T-cell (primary cell): ENCODE measurements around the gene TNFAIP1. TPM values are rescaled to one million over a fixed set of nuclear protein-coding genes. Genes with fewer than 3 reads are reported as not detected.

Source experiments
- ATAC-seq, 4 experiments: fragments of 200-7000 bp in 3 of 4; fragments of 150-1000 bp in 1 of 4; cut with Tn5 transposase; replicated peaks in 1 of 4; 1 replicate in 3 of 4; 2 replicates in 1 of 4; pipeline ENCODE4 v1.10.0; 2021; ENCODE audit warnings: moderate library complexity in 3 of 4, mild to moderate bottlenecking in 2 of 4, moderate number of reproducible peaks in 1 of 4
- CTCF ChIA-PET, 2 donors: fragments of 300-600 bp; sonication (Branson Sonifier 250); formaldehyde crosslinking; loops; one replicate each; lab custom pipeline; 2022; ENCODE audit warnings: antibody characterized with exemption in 2 of 2; lab: Charles Lee
- POLR2A ChIA-PET, 2 donors: fragments of 300-600 bp; sonication (Branson Sonifier 250); formaldehyde crosslinking; loops; one replicate each; lab custom pipeline; 2022; ENCODE audit warnings: antibody characterized with exemption in 2 of 2; lab: Charles Lee
- DNase-seq, 35 experiments: peaks; one replicate each; pipeline versions ENCODE4 v3.0.0 to v3.0.0-alpha.2; 2013 to 2023
- H3K27ac ChIP-seq: one replicate; pipeline ENCODE4 v1.5.1; 2013; ENCODE audit warnings: low read length
- H3K27me3 ChIP-seq, 2 experiments: replicated peaks in 1 of 2; 1 replicate in 1 of 2; 2 replicates in 1 of 2; pipeline versions ENCODE4 v1.6.1 to v1.7.0; 2013; ENCODE audit warnings: low read length in 1 of 2, mixed read lengths in 1 of 2; ENCODE audit not compliant: control insufficient read depth in 2 of 2, insufficient read depth in 2 of 2; ENCODE audit errors: extremely low read depth in 1 of 2
- H3K36me3 ChIP-seq, 2 donors: 1 replicate in 1 of 2; 2 replicates in 1 of 2; pipeline versions ENCODE4 v1.6.1 to v1.7.0; 2013; ENCODE audit warnings: low read length in 1 of 2; ENCODE audit not compliant: control insufficient read depth in 2 of 2, insufficient read depth in 1 of 2; ENCODE audit errors: extremely low read depth in 1 of 2
- H3K4me1 ChIP-seq, 2 experiments: 1 replicate in 1 of 2; 2 replicates in 1 of 2; pipeline versions ENCODE4 v1.6.1 to v1.7.0; 2013; ENCODE audit warnings: low read length in 2 of 2, mixed read lengths in 1 of 2; ENCODE audit not compliant: insufficient read depth in 2 of 2, control insufficient read depth in 1 of 2; ENCODE audit errors: extremely low read depth in 1 of 2
- H3K4me3 ChIP-seq, 2 donors: 1 replicate in 1 of 2; 2 replicates in 1 of 2; pipeline versions ENCODE4 v1.5.1 to v1.7.0; 2013; ENCODE audit warnings: mild to moderate bottlenecking in 2 of 2, low read length in 1 of 2, moderate library complexity in 1 of 2; ENCODE audit not compliant: control insufficient read depth in 1 of 2; ENCODE audit errors: extremely low read depth in 1 of 2
- H3K9me3 ChIP-seq: 2 replicates; pipeline ENCODE4 v1.7.0; 2013
- H3K27ac Mint-ChIP-seq, 2 donors: one replicate each; pipeline ENCODE4 v1.8.0; 2020 to 2021; ENCODE audit warnings: mild to moderate bottlenecking in 2 of 2, mixed read lengths in 2 of 2
- H3K27me3 Mint-ChIP-seq, 2 donors: one replicate each; pipeline ENCODE4 v1.8.0; 2021 to 2022; ENCODE audit warnings: mixed read lengths in 2 of 2
- H3K36me3 Mint-ChIP-seq: one replicate; pipeline ENCODE4 v1.8.0; 2021; ENCODE audit warnings: mixed read lengths
- H3K4me1 Mint-ChIP-seq, 3 donors: one replicate each; pipeline ENCODE4 v1.8.0; 2020 to 2022; ENCODE audit warnings: mixed read lengths in 3 of 3, mild to moderate bottlenecking in 1 of 3
- H3K4me3 Mint-ChIP-seq, 3 donors: one replicate each; pipeline ENCODE4 v1.8.0; 2020 to 2022; ENCODE audit warnings: mild to moderate bottlenecking in 3 of 3, mixed read lengths in 3 of 3, moderate library complexity in 3 of 3
- H3K9me3 Mint-ChIP-seq, 3 donors: one replicate each; pipeline ENCODE4 v1.8.0; 2020 to 2022; ENCODE audit warnings: mixed read lengths in 3 of 3
- WGBS: methylation state at CpG from one replicate; pipeline ENCODE4 v1.1.5; 2013; ENCODE audit warnings: missing lambda C conversion rate; ENCODE audit not compliant: insufficient coverage; 5-methylcytosine and 5-hydroxymethylcytosine counted together
- total RNA-seq, 35 experiments: library from RNA in 6 of 35; stranded (reverse) in 6 of 35; fragments of 120-200 nt in 1 of 35; gene quantifications; one replicate each; pipeline versions ENCODE4 v1.2.1 to v1.2.4 and lab custom pipeline; 2013 to 2026

The TNFAIP1 gene
- total RNA-seq, 5 donors from 2014 or later (not counting 1 experiment from before 2014, with no cell fraction given), result 12.1 to 28.9 (median 23.3) TPM

- no peak overlapping the region for H3K27ac Mint-ChIP-seq
- H3K4me3 Mint-ChIP-seq, result no peak overlapping the region
- no peak overlapping the region for H3K4me3 ChIP-seq
- H3K27me3 Mint-ChIP-seq, result peaks cover 12 to 17% of the 10 kb centered on the region in 2 donors
- no peaks in the 10 kb centered on the region for H3K9me3 ChIP-seq
- DNase-seq, result no peak
- H3K4me1 Mint-ChIP-seq, result no peaks in the 10 kb centered on the region
- ATAC-seq, result no peak
- no peak overlapping the region for H3K27ac ChIP-seq
- H3K9me3 Mint-ChIP-seq, result no peaks in the 10 kb centered on the region
- no peaks in the 10 kb centered on the region for H3K36me3 Mint-ChIP-seq
- ChIA-PET POLR2A (no interaction called here), CTCF (no interaction called here)
- H3K36me3 ChIP-seq, result no peaks in the 10 kb centered on the region
- H3K4me1 ChIP-seq, result no peaks in the 10 kb centered on the region
- whole genome bisulfite sequencing, result 56% methylated on average over 2 of the region's 3 CpGs
- H3K27me3 ChIP-seq, result peaks cover 0 to 11% of the 10 kb centered on the region in 2 experiments
Observed at GRCh38 chr17:28295677-28296578, 39.6 kb upstream of the TNFAIP1 start.

GRCh38 chr17:28298449-28298848 lies 37.1 kb upstream of the TNFAIP1 start:
- H3K36me3 ChIP-seq, result no peaks in the 10 kb centered on the region
- ChIA-PET CTCF (no interaction called here), POLR2A (no interaction called here)
- no peaks in the 10 kb centered on the region for H3K9me3 ChIP-seq
- Mint-ChIP-seq H3K27me3 (peaks cover 7 to 9% of the 10 kb centered on the region in 2 donors), H3K27ac (no peak overlapping the region), H3K36me3 (no peaks in the 10 kb centered on the region), H3K9me3 (no peaks in the 10 kb centered on the region), H3K4me1 (no peaks in the 10 kb centered on the region), H3K4me3 (no peak overlapping the region)
- ATAC-seq, result no peak
- H3K27me3 ChIP-seq, result peaks cover 0 to 10% of the 10 kb centered on the region in 2 experiments
- 100% methylated on average over 1 of the region's 3 CpGs for WGBS
- no peak overlapping the region for H3K4me3 ChIP-seq
- H3K4me1 ChIP-seq, result no peaks in the 10 kb centered on the region
- H3K27ac ChIP-seq, result no peak overlapping the region
- no peak for DNase-seq

- ChIA-PET POLR2A (no interaction called here), CTCF (interaction anchor here in 1 of 2 donors (1.4 kb wide), 1 partner anchor 55 kb away, joined by 3 read pairs; no protein-coding TSS in a partner anchor)
- 53% methylated on average over 38 of the region's 38 CpGs for WGBS
- Histone ChIP-seq H3K9me3 (no peaks in the 10 kb centered on the region), H3K4me3 (no peak overlapping the region), H3K4me1 (no peaks in the 10 kb centered on the region), H3K27ac (no peak overlapping the region), H3K36me3 (no peaks in the 10 kb centered on the region), H3K27me3 (peaks cover 7 to 18% of the 10 kb centered on the region in 2 experiments)
- no peak overlapping the region for H3K27ac Mint-ChIP-seq
- H3K9me3 Mint-ChIP-seq, result no peaks in the 10 kb centered on the region
- no peaks in the 10 kb centered on the region for H3K4me1 Mint-ChIP-seq
- H3K36me3 Mint-ChIP-seq, result no peaks in the 10 kb centered on the region
- no peak overlapping the region for H3K4me3 Mint-ChIP-seq
- DNase-seq, result no peak
- H3K27me3 Mint-ChIP-seq, result peaks cover 12 to 35% of the 10 kb centered on the region in 2 donors
- no peak for ATAC-seq
Observed at GRCh38 chr17:28306954-28307401, 28.6 kb upstream of the TNFAIP1 start.

- Histone ChIP-seq H3K9me3 (no peaks in the 10 kb centered on the region), H3K36me3 (no peaks in the 10 kb centered on the region), H3K27ac (no peak overlapping the region), H3K4me3 (no peak overlapping the region), H3K4me1 (peaks cover 0 to 10% of the 10 kb centered on the region in 2 experiments), H3K27me3 (peaks cover 2 to 4% of the 10 kb centered on the region in 2 experiments)
- Mint-ChIP-seq H3K9me3 (no peaks in the 10 kb centered on the region), H3K27me3 (peaks cover 4 to 6% of the 10 kb centered on the region in 2 donors), H3K27ac (no peak overlapping the region), H3K36me3 (no peaks in the 10 kb centered on the region), H3K4me1 (peaks cover 8 to 15% (median 11%) of the 10 kb centered on the region in 3 donors), H3K4me3 (no peak overlapping the region)
- CTCF ChIA-PET, result no interaction called here
- POLR2A ChIA-PET, result no interaction called here
- no peak for ATAC-seq
- DNase-seq, result no peak
- no CpG with 5 or more reads among the region's 2 CpGs for WGBS
Observed at GRCh38 chr17:28313841-28314240, 21.7 kb upstream of the TNFAIP1 start.

- ATAC-seq (no peak), DNase-seq (no peak)
- Histone ChIP-seq H3K4me1 (peaks cover 4 to 19% of the 10 kb centered on the region in 2 experiments), H3K4me3 (no peak overlapping the region), H3K27ac (no peak overlapping the region), H3K9me3 (no peaks in the 10 kb centered on the region), H3K27me3 (peaks cover 0 to 4% of the 10 kb centered on the region in 2 experiments), H3K36me3 (no peaks in the 10 kb centered on the region)
- Mint-ChIP-seq H3K4me1 (peaks cover 21 to 31% (median 26%) of the 10 kb centered on the region in 3 donors), H3K9me3 (no peaks in the 10 kb centered on the region), H3K27me3 (peaks cover 0 to 4% of the 10 kb centered on the region in 2 donors), H3K4me3 (peak overlapping the region in 1 of 3 donors; percentile 12), H3K36me3 (no peaks in the 10 kb centered on the region), H3K27ac (no peak overlapping the region)
- CTCF ChIA-PET, result no interaction called here
- WGBS, result no CpG with 5 or more reads among the region's 4 CpGs
- POLR2A ChIA-PET, result no interaction called here
Observed at GRCh38 chr17:28315846-28316705, 19.5 kb upstream of the TNFAIP1 start.
